Measurements from ENCODE around the gene PLA2G5. TPM values are rescaled to one million over a fixed set of nuclear protein-coding genes. Genes with fewer than 3 reads are reported as not detected.

The PLA2G5 gene
- total RNA-seq, 4 donors from 2014 or later: 0.60 to 14.5 (median 3.0) TPM

DNA sequence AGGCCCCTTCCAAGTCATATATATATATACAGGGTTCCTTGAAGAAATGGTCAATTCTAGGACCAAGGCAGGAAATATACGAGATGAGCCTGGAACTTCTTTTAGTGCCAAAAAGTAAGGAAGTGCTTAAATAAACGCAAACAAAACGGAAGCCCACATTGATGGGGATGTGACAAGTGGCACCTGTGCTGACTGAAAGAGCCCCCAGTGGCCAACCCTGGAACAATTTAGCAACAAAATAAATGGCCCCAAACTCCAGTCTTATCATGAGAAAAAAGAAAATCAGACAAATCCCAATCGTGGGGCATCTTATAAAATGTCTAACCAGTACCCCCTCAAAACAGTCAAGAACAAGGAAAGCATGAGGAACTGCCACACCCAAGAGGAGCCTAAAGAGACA is 17.7 kb downstream of the PLA2G5 start:
- ATAC-seq (ENCODE audit: low FRiP score) (no peak), DNase-seq (ENCODE audit: low spot score) (no peak)
- TF ChIP-seq, protein P1, sequence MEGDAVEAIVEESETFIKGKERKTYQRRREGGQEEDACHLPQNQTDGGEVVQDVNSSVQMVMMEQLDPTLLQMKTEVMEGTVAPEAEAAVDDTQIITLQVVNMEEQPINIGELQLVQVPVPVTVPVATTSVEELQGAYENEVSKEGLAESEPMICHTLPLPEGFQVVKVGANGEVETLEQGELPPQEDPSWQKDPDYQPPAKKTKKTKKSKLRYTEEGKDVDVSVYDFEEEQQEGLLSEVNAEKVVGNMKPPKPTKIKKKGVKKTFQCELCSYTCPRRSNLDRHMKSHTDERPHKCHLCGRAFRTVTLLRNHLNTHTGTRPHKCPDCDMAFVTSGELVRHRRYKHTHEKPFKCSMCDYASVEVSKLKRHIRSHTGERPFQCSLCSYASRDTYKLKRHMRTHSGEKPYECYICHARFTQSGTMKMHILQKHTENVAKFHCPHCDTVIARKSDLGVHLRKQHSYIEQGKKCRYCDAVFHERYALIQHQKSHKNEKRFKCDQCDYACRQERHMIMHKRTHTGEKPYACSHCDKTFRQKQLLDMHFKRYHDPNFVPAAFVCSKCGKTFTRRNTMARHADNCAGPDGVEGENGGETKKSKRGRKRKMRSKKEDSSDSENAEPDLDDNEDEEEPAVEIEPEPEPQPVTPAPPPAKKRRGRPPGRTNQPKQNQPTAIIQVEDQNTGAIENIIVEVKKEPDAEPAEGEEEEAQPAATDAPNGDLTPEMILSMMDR (IDR thresholded peaks at IDR 0.05): no peak

DNA sequence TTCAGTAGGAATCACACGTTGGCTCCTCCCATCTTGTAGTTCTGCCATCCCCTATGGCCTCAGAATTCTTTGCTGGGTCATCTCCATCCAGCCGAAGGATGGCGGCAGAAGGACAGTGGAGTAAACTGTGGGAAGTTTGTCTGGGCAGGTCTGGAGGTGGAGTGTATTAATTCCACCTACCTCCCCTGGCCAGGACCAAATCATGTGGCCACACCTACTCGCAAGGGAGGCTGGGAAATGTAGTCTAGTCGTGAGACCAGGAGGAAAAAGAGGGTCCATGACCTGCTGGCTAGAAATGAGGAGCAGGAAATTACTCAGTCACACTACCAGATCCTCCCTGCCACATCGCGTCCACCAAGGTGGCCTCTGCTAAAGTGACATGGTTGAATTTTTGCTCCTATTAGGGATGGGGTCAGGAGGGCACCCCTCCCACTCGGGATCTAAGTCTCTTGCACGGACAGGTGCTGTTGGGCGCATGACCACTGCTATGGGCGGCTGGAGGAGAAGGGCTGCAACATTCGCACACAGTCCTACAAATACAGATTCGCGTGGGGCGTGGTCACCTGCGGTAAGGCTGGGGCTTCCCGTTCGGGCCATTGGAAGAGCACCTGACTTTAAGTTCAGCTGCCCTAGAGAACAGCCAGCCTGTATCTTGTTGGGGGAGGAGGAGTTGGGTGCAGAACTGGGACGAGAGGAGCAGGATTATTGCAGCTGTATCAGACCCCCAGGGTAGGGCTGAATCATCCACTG is 19.5 kb downstream of the PLA2G5 start:
- TF ChIP-seq, protein P1 (IDR thresholded peaks at IDR 0.05): no peak
- no peak for DNase-seq (ENCODE audit: low spot score)
- ATAC-seq (ENCODE audit: low FRiP score): no peak

DNA sequence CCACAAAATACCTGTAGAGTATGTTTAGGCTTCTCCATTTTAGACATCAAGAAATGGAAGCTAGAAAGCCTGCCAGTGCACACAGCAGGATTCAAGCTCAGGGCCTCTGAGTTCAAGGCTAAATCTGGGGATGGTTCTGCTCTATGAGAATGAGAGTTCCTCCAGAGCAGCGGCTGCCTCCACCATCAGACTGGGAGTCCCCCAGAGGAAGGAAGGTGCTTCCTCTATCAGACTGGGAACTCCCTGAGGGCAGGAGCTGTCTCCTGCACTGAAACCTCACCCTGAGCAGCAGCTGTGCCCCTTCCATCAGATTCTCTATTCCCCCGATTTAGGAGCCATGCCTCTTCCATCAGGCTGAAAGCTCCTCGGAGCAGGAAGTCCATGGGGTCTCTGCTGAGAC is 20.1 kb downstream of the PLA2G5 start:
- DNase-seq (ENCODE audit: low spot score) (no peak), ATAC-seq (ENCODE audit: low FRiP score) (no peak)
- TF ChIP-seq, protein P1 (IDR thresholded peaks at IDR 0.05): no peak

DNA sequence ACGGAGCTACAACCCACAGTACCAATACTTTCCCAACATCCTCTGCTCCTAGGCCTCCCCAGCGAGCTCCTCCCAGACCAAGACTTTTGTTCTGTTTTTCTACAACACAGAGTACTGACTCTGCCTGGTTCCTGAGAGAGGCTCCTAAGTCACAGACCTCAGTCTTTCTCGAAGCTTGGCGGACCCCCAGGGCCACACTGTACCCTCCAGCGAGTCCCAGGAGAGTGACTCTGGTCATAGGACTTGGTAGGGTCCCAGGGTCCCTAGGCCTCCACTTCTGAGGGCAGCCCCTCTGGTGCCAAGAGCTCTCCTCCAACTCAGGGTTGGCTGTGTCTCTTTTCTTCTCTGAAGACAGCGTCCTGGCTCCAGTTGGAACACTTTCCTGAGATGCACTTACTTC is 20.6 kb downstream of the PLA2G5 start:
- TF ChIP-seq, protein P1 (IDR thresholded peaks at IDR 0.05): no peak

DNA sequence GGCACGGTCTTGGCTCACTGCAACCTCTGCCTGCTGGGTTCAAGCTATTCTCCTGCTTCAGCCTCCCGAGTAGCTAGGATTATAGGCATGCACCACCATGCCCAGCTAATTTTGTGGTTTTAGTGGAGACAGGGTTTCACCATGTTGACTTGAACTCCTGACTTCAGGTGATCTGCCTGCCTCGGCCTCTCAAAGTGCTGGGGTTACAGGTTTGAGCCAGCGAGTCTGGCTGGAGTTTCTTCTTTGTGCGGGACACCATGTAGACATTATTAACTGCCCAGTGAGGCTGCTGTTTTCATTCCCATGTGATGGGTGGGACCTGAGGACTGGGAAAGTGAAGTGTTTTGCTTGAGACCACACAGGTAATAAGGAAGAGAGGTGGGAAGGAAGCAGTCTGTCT is 23.3 kb downstream of the PLA2G5 start:
- no peak for DNase-seq (ENCODE audit: low spot score)
- no peak for ATAC-seq (ENCODE audit: low FRiP score)
- TF ChIP-seq, protein P1 (IDR thresholded peaks at IDR 0.05): no peak

More for the DNA sequence above, 20.6 kb downstream of the PLA2G5 start:
- DNase-seq (ENCODE audit: low spot score) (no peak), ATAC-seq (ENCODE audit: low FRiP score) (no peak)

DNA sequence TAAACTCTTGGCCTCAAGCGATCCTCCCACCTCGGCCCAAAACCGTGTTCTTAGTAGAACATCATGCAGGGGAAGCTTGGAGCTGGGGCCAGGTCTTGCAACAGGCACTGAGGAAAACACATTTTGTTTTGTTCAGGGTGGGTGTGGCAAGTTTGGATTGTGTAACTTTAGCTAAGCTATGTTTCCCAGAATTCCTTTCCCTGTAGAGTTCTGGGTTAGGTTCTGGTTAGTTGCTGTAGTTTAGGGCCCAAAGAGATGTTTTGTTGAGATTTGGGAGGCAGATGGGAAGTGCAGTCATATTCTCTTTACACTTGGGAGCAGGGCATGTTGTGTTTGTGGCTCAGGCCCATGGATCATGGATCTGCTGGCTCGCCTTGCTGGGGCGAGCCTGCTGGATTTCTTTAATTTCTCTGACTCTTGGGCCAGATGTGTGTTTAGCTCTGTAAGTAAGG is 24.0 kb downstream of the PLA2G5 start:
- ATAC-seq (ENCODE audit: low FRiP score) (peak; percentile 75), DNase-seq (ENCODE audit: low spot score) (no peak)
- TF ChIP-seq, protein P1 (IDR thresholded peaks at IDR 0.05): no peak
